HG02759 (cell line): Measurements from ENCODE around the gene ZC3H13.

Experiments used
- ATAC-seq: cut with Tn5 transposase; IDR thresholded peaks from one replicate; pipeline ENCODE4 v1.9.1; 2021; ENCODE audit warnings: mild to moderate bottlenecking, moderate library complexity; ENCODE audit not compliant: unreplicated experiment

Gene ZC3H13

GRCh38 chr13:46052319-46053161 lies at the start of gene ZC3H13:
Gene ZC3H13, minus strand, starts transcription at chr13:46052746. Its CDS starts 7,239 bp downstream, at chr13:46045507.
- ATAC-seq = peak; percentile 100

- no peak for ATAC-seq
Observed at GRCh38 chr13:46102255-46102605, 49.7 kb upstream of the ZC3H13 start.

- ATAC-seq = no peak
Observed at GRCh38 chr13:46101484-46102254, 49.1 kb upstream of the ZC3H13 start.

- no peak for ATAC-seq
Observed at GRCh38 chr13:46101002-46101401, 48.5 kb upstream of the ZC3H13 start.

GRCh38 chr13:46100191-46100815 lies 47.8 kb upstream of the ZC3H13 start:
- peak; percentile 50 for ATAC-seq

- ATAC-seq = no peak
Observed at GRCh38 chr13:46097663-46098062, 45.1 kb upstream of the ZC3H13 start.

GRCh38 chr13:46097015-46097414 lies 44.5 kb upstream of the ZC3H13 start:
- no peak for ATAC-seq

- ATAC-seq = no peak
Observed at GRCh38 chr13:46094478-46094877, 41.9 kb upstream of the ZC3H13 start.

GRCh38 chr13:46088821-46089562 lies 36.4 kb upstream of the ZC3H13 start:
- no peak for ATAC-seq

GRCh38 chr13:46087481-46087880 lies 34.9 kb upstream of the ZC3H13 start:
- no peak for ATAC-seq

- ATAC-seq = no peak
Observed at GRCh38 chr13:46086985-46087384, 34.4 kb upstream of the ZC3H13 start.

- no peak for ATAC-seq
Observed at GRCh38 chr13:46086421-46086922, 33.9 kb upstream of the ZC3H13 start.

GRCh38 chr13:46085737-46086136 lies 33.2 kb upstream of the ZC3H13 start:
- ATAC-seq = no peak

GRCh38 chr13:46082324-46082723 lies 29.8 kb upstream of the ZC3H13 start:
- no peak for ATAC-seq

- no peak for ATAC-seq
Observed at GRCh38 chr13:46079770-46080169, 27.2 kb upstream of the ZC3H13 start.

GRCh38 chr13:46077265-46077664 lies 24.7 kb upstream of the ZC3H13 start:
- ATAC-seq = no peak

GRCh38 chr13:46076827-46077226 lies 24.3 kb upstream of the ZC3H13 start:
- no peak for ATAC-seq

GRCh38 chr13:46075811-46076210 lies 23.3 kb upstream of the ZC3H13 start:
- no peak for ATAC-seq

GRCh38 chr13:46071590-46072249 lies 19.2 kb upstream of the ZC3H13 start:
- ATAC-seq = peak; percentile 90

GRCh38 chr13:46063292-46063691 lies 10.7 kb upstream of the ZC3H13 start:
- ATAC-seq = no peak
